ENCODE data around the gene ARHGEF11.

The ARHGEF11 gene

DNA sequence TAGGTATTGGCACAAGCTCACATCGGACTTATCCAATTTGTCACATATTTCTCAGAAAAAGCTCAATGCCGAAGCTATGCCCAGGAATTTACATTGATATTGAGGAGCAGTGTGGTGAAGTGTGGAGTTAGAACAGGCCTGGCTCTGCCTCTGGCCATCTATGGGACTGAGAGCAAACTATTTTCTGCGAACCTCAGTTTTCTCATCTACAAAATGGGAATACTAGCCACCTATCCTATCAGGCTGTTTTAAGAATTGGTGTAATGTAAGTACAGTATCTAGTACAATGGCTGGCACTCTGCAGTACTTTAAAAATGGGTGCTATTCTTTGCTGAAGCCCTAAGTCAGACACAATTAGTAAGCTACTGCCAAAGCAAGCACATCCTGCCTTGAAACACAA, 47.2 kb downstream of the ARHGEF11 start:
- DNase-seq, result no peak

DNA sequence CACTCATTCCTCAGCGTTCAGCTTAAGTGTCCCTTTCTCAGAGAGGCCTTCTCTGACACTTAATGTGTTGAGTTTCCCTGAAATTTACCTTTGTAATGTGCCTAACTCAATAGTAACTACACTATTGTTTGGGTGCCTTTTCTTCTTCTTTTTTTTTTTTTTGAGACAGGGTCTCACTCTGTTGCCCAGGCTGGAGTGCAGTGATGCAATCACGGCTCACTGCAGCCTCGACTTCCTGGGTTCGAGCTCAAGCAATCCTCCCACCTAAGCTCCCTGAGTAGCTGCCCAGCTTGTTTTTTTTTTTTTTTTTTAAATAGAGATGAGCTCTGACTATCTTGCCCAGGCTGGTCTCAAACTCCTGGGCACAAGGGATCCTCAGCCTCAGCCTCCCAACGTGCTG, 50.1 kb downstream of the ARHGEF11 start:
- DNase-seq, result no peak

DNA sequence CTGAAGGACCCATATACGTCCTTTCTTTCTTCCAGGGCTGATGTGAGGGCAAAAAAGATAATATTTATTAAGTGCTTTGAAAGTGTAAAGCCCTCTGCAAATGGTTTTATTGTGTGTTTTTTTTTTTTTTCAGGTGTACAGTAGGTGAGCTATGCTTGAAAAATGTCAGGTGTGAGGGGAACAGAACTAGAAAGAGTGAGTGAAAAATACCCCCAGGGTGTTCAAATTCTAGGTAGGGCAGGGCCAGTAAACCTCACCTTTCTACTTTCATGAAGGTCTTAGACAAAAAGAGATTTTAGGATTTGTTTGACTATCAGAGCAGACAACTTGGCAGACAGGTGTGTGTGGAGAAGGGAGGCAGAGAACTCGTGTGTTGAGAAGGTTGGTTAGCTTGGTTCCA, 51.3 kb downstream of the ARHGEF11 start:
- DNase-seq, result no peak

DNA sequence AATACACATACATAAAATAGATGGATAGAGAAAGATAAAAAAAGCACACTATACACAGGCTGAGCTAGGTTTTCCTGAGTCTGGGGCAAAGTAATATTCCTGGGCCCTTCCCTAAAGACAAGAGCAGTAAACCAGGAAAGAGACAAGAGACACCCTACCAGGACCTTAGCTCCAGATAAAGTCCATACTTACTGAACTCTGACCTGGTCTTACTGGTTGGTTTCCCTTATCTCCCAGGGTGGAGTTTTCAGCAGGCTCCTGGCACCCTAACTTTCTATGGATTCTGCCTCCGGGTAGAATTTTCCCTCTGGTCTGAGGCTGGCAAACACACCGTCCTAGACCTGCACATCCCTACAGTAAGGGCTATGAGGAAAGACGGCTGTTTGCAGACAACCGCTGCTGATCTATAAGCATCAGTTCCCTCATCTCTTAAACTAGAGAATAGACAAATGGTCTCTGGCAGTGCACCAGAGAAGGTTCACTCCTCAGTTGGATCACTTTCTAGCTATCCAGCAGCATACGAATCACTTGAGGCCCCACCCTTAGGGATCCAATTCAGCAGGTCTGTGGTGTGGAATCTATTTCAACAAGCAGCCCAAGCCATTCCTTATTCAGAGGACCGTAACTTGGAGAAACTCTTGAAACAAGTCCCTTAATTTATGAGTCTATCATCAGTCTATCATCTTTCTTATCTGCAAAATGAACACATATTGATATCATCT, 52.0 kb downstream of the ARHGEF11 start:
- DNase-seq, result no peak

DNA sequence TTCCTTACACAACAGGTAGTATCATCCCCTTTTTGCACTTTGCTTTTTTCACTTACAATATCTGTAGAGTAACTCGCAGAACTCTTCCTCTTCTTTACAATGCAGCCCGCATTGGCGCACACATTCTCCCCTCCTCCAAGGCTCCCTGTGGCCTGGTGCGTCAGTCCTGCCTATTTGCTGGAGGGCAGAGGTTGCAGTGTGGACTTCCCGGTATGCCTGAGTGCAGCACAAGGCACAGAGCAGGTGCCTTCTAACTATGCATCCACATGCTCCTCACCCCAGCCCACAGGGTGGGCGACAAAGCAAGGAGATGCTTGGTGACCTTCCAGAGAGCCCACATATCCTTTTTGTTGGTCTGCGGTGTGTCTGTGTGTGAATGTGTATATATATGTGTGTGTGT, 53.3 kb downstream of the ARHGEF11 start:
- DNase-seq, result no peak

DNA sequence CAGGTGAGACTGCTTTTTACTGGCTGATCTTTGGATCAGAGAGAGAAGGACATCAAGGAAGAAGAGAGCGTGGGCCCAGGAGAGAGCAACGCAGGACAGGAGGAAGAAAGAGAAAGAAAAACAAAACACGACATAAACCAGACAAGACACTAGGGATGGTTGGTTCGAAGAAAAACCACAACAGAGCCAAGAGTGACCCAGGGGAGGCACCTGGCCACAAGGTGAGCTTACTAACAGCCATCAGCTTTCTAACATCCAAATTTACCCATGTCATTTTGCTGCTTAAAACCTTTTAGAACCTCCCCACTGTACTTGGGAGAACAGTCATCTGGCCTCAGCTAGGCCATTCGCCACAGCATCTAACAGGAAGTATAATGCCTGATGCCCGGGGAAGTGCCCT, 57.8 kb downstream of the ARHGEF11 start:
- DNase-seq, result no peak

DNA sequence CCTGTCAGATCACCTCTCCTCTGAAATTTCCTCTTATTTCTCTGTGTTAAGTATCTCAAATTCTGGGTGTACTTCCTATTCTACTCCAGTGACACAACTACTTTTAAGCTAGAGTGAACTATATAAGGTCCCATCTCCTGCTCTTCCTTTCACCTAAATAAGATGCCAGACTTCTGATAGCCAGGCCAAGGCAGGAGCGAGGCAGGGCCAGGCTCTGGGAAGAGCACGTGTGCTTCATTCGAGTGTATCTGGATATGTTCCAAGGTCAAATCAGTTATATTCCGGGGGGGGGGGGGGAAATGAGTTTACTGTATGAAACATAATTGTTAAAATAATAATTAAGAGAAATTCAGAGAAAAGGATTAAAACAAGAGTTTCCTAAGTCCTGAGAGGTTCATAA, 65.0 kb downstream of the ARHGEF11 start:
- no peak for DNase-seq

DNA sequence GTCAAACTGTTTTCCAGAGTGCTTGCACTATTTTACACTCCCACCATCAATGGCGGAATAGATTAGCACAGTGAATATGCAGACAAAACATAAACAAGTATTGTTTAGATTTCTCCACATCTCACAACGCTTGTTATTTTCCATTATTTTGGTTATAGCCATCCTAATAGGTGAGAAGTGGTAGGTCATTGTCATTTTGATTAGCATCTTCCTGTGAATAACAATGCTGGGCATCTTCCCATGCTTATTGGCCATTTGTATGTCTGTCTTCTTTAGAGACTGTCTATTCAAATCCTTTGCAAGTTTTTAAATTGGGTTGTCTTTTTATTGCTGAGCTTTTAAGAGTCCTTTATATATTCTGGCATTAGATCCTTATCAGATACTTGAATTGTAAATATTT, 70.5 kb downstream of the ARHGEF11 start:
- no peak for DNase-seq

DNA sequence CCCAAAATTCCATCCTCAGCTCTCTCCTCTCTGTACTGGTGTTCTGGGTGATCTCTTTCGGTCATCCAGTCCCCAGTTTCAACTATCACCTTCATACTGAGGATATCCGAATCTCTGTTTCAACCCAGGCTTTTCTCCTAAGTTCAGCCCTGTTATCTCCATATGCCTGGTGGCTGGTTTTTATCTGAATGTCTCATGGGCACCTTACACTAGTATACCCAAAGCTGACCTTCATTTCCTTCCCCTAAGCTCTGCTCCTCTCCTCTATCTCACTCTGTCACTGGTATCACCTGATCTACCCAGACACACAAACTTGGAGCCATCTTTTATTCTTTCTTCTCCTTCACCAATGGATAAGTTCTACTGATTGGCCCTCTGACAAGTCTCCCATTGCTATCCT, 72.1 kb downstream of the ARHGEF11 start:
- DNase-seq, result no peak

DNA sequence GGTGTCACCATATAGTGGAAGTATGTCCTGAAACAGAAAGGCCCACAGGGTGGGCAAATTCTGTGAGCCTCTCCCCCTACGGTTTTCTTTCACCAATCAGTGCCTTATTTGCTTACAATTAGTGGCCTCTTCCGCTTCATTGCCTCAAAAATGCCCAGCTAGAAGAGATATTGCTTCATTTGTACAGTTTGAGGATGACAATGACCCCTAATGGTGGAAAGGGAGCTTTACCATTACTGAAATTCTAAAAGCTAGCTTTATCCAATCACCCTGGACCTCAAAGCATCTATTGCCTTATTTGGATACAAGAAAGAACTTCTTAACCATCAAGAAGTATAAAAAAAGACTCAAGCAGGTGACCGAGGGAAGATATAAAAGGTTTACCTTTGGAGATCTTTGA, 75.5 kb downstream of the ARHGEF11 start:
- DNase-seq, result no peak

DNA sequence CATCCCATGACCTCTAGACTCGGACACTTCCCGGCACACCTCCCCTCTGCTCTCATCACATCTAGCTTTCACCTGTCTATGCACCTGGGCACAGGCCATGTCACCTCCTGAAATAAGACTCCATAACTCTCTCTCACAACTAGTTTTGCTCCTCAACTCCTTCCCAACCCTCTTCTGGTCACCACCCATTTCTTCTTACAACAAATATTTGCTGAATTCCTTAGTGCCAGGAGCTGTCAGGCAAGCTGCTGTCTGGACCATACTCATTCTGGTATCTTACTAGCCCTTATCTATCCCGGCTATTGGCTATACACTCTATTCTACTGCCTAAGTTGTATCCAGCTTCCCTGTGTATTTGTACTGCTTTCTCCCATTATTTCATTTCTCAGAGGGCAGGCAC, 76.0 kb downstream of the ARHGEF11 start:
- no peak for DNase-seq

DNA sequence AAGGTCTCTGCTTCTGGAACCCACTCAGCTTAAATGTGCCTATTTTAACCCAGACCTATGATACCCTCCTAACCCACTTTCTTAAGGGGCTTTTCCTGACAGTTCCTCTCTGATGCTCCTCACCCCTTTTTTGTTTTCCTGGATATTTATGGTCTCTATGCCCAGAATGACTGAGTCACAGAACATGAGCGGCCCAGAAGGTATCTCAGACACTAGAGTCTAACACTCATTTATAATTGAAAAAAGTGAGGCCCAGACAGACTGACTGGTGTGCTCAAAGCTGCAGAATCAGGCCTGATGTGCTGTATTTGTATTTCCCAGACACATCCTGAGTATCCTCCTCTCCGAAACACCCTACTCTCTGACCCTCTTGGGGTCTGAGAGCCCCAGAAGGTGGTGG, 81.1 kb downstream of the ARHGEF11 start:
- DNase-seq, result no peak

DNA sequence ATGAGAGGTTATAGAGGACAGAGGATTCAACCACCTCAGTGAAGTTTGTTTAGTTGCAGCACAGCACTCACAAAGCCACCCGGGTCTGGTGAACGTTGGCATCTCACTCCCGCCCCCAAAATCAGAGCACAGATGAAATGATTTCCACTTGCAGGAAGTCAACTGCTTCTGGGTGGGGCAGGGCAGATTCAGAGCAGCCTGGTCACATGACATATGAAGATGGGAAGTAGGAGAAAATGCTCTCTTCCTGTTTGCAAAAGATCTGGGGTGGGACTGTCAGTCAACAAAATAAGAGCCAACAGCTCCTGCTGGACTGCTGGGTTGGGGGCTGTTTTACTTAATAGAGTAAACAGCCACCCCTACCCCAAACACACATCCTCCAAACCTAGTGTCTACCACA, 81.9 kb downstream of the ARHGEF11 start:
- peak in 2 of 4 experiments; percentile 27 to 41 for DNase-seq

DNA sequence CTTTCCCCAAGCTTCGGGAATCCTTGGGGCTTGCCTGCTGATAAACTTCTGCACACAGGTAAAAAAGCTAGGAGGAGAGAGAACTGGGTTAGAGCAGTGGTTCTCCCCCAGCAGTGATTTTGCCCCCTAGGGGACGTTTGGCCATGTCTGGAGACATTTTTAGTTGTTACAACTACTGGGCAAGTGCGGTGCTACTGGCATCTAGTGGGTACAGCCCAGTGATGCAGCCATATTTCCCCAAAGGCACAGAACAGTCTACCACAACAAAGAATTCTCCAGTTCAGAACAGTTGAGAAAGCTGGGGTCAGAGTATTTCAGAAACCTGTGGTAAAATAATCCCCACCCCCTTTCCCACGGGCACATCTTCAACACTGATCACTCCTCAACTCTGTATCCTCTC, 83.8 kb downstream of the ARHGEF11 start:
- DNase-seq, result peak in 1 of 4 experiments; percentile 18

DNA sequence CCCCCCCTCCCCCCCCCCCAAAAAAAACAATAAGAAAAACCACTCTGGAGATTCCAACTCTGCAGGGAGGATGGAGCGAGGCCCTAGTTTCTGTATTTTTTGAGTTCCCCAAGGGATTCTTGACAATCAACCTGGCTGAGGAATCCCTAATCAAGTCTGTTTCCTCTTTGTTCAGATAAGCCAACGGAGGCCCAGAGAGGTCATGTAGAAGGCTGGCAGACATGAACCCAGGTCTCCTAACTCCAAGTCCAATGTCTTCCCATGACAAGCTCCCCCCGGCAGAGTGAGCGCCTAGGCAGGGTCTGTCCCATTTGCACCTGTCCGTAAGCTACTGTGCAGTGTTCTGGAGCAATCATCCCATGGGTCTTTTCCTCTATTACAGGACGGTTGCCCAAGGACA, 85.6 kb downstream of the ARHGEF11 start:
- DNase-seq, result no peak

DNA sequence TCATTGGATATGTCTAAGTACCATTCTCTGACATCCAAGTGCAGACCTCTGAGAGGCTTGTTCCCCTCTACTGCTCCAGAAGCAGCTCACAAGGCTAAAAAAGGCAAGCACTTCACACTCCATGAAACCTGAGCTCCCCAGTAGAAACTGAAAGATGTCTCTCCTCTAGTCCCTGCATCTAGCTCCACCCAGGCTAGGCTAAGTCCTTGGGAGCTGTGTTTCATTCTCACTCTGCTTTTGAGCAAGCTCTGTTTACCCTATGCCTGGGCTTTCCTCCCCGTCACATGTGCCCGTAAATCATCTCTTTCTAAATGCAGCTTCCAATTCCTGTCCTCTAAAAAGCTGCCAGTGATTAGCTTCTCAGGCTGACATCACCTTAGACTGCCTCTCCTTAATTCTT, 86.1 kb downstream of the ARHGEF11 start:
- DNase-seq, result no peak

DNA sequence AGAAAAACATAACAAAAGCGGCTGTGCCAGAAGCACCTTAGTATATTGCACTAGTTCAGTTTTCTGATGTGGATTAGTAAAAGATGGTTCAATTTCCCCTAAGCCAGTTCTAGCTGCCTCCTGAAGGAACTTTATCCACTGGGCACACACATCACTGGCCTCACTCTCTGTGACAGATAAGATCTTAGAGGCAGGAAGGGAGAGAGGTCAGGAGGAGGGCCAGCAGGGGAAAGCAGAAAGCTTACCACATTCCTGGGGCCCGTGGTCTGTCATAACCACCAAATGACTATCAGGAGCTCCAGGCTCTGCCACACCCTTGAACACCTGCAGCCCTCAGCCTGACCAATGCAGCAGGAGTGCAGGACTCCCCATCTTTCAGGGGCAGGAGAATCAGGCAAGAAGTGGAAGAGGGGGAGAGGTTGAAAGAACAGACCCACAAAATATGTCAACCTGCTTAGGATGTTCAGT, 87.3 kb downstream of the ARHGEF11 start:
- DNase-seq, result no peak

DNA sequence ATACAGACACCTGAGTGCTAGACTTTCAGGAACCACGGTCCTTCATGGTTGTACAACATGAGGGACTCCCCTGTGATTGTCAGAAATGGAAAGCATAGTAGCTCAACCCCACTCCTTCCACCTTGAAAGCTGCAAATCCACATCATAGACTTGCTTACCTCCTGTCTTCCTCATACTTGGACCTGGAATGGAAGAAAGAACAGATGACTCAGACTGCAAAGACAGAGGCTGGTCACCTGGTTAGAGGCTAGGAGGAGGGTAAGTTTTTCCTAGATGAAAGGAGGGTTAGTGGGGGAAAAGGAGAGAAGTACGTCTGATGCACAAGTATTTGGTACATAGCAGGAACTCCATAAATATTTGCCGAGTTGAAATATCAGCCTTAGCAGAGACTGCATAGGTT, 87.9 kb downstream of the ARHGEF11 start:
- DNase-seq, result no peak

DNA sequence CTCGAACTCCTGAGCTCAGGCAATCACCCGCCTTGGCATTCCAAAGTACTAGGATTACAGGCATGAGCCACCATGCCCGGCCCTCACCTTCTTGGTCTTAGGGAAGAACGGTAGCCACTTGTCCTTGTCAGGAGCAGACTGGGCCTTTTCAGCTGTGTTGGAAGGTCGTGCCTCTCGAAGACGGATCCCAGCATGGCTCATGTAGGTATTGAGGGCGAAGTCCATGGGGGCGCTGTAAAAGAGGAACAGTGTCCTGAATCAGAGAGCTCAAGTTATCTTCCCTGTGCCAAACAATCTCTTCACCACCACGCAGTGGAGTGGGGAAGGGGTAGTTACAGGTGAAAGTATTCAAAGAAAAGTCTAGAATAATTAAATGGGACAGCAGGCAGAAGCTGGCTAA, 89.2 kb downstream of the ARHGEF11 start:
- DNase-seq, result no peak

DNA sequence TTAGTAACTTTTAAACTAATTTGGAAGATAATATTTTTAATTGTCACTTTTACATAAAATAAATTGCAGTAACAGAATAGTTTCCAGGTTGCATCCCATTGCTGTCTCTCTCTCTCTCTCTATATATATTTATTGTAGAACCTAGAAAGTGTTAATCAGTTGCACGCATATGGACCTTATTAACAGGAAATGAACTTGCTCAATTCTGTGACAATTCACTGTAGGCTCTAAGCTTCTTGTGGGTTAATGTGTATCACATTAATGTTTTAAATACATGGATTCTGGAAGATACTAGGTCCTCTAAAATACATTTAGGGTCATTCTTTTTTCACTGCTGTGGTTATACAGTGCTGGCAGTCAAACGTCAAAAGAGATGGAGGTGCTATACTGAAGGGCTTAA, 92.0 kb downstream of the ARHGEF11 start:
- DNase-seq, result no peak

DNA sequence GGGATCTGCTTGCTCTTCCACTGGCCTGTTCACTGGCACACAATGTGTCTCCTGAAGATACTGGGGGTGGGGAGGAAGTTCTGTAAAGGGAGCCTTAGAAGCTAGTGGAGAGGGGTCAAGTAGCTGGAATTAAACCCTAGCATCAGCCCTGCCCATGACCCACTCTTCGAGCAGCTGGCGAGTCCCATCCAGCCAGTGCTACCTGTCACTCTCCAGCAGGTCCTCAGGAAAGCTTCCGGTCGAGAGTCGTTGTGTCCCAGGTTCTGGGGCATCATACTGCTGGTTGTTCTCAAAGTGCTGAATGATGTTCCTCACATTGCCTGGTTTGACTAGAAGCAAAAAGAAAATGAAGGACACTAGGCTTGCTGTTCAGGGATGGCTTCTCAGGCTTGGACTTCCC, 94.2 kb downstream of the ARHGEF11 start:
- DNase-seq, result no peak

DNA sequence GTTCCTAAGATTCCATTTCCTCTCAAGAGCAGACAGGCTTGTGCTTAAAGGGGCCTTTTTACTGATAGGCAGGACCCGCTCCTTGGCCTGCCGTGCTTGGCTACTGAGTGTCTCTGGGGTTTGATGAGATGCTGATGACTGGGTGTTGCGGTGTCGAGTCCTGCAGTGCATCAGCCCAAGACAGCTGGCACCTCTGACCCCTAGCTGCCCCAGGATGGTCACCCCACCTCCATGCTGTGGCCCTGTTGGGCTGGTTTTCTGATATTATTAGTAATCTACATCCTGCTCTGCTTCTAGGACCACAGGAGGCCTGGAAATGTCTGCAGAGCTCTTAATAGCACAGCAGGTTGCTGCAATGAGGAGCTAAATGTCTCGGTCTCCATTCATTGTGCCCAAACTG, 96.4 kb downstream of the ARHGEF11 start:
- no peak for DNase-seq

DNA sequence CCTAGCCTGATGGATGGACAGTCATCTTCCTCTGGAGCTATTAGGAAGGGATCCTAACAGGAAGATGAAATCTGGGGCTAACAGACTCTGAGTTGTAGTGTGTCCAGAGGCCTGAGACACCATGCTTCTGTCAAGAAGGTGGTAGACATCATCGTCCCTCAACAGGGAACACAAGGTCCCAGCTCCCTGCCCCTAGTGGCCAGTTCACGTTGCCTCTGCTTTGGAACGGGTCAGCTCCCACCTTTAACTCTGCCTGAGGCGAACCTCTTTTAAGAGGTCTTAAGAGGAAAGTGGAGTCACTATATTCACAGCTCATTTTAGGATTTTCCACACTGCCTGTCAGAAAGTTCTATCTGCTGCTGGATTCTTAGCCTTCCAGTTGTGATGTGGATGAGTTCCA, 96.8 kb downstream of the ARHGEF11 start:
- no peak for DNase-seq

DNA sequence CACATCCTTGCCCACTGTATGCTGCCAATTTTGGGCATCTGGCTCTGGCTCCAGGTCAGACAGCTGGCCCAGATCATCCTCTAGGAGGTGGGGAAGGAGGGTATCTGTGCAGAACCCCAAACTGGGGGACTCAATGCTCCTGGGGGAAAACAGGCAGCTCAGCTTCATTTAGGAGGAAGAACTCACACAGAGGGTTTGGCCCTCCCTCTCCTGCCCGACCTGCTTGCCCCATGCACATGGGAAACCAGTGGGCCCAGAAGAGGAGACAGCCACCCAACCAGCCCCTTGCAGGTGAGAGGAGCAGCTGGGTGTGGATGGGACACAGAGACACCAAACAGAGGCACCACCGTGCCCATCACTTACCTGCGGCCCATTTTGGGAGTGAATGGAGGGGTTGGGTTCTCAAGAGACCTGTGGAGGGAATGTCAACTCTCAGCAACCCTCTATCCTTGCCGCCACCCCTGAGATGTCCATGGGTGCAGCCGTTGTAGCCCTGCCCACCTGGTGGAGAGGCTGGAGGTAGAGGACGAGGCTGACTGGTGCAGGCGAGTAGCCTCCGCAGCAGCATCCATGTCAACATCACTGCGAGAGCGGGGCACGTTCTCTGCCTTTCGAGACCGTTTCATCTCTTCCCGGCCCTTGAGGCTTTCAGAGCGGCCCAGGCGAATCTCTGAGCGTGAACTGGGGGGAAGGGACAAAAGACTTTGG, 97.6 kb downstream of the ARHGEF11 start:
- no peak for DNase-seq

DNA sequence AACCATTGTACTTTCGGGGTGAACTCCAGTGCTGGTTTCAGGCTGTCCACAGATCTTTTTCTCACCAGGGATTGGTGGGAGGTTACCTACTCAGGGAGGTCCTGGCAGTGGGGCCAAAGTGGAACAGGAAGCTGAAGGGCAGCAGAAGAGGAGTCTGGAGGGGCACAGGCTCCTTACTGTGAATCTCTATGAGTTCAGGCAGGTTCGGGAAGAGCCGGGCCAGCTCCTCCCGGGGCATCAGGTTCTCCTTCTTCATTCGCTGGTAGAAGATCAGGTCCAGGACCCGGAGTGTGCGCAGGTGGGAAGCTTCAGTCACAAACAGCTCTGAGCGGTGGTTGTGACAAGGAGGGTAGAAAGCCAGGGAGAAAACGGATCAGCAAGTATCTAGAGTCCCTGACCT, 98.4 kb downstream of the ARHGEF11 start:
- no peak for DNase-seq
